ENCODE data around the gene SETX. TPM values are rescaled to one million over a fixed set of nuclear protein-coding genes. Genes with fewer than 3 reads are reported as not detected.

Gene SETX
- total RNA-seq, 1 donor from 2014 or later: 45.6 TPM

GRCh38 chr9:132333556-132333955 lies 21.2 kb downstream of the SETX start:
- no peak for TF ChIP-seq CTCF (IDR thresholded peaks at IDR 0.05; ENCODE audit: insufficient read depth, low read depth, low read length)
- no peak for TF ChIP-seq EZH2 (IDR thresholded peaks at IDR 0.05; ENCODE audit: insufficient read depth, low read length)
- H3K79me2 ChIP-seq (ENCODE audit: insufficient read depth, low read length): peaks cover 3% of the 10 kb centered on the region
- H3K27ac ChIP-seq (ENCODE audit: low read depth, low read length): no peak overlapping the region
- Mint-ChIP-seq H3K36me3 (ENCODE audit: low read depth, unreplicated experiment) (peaks cover 29% of the 10 kb centered on the region), H3K27me3 (ENCODE audit: low read depth, unreplicated experiment) (no peaks in the 10 kb centered on the region), H3K27ac (ENCODE audit: unreplicated experiment) (no peak overlapping the region), H3K9me3 (ENCODE audit: unreplicated experiment) (no peaks in the 10 kb centered on the region), H3K4me1 (ENCODE audit: low read depth, unreplicated experiment) (no peaks in the 10 kb centered on the region), H3K4me3 (ENCODE audit: unreplicated experiment) (no peak overlapping the region)
- FAIRE-seq (no peak), DNase-seq (ENCODE audit: low read depth) (no peak)
- peaks cover 18% of the 10 kb centered on the region for H4K20me1 ChIP-seq (ENCODE audit: insufficient read depth, low read length)
- H3K4me1 ChIP-seq (ENCODE audit: insufficient read depth, low read length): no peaks in the 10 kb centered on the region
- no peak overlapping the region for H2AFZ ChIP-seq (ENCODE audit: low read depth, low read length)
- no peak overlapping the region for H3K4me3 ChIP-seq (ENCODE audit: insufficient read depth, low read depth, low read length)
- H3K36me3 ChIP-seq (ENCODE audit: insufficient read depth, low read length): peaks cover 67% of the 10 kb centered on the region
- no peak overlapping the region for H3K4me2 ChIP-seq (ENCODE audit: low read length)
- no peaks in the 10 kb centered on the region for H3K9me3 ChIP-seq (ENCODE audit: insufficient read depth, low read depth, low read length)
- no peaks in the 10 kb centered on the region for H3K27me3 ChIP-seq (ENCODE audit: insufficient read depth, low read length)
- no peak overlapping the region for H3K9ac ChIP-seq (ENCODE audit: low read length)

DNA sequence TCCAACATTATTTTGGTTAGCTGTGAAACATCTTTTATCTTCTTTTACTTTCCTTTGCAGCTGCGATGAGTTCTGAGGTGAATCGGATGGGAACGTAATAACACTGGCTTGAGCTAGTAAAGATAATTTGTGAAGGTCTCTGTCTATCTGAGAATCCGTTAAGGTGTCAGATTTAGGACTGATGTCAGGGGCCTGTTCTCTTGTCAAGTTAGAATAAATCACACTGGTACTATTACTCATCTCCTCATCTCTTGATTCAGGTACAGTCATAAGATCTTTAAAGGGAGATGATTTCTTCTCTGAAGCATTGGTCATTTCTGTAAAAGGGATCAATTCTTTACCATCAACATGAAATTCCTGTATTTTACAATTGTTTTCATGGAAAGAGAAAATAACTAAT lies 26.2 kb downstream of the SETX start:
- no peak overlapping the region for H3K27ac Mint-ChIP-seq (ENCODE audit: unreplicated experiment)
- Histone ChIP-seq H3K36me3 (ENCODE audit: insufficient read depth, low read length) (peaks cover 77% of the 10 kb centered on the region), H2AFZ (ENCODE audit: low read depth, low read length) (no peak overlapping the region), H3K4me2 (ENCODE audit: low read length) (no peak overlapping the region), H3K27me3 (ENCODE audit: insufficient read depth, low read length) (no peaks in the 10 kb centered on the region), H3K79me2 (ENCODE audit: insufficient read depth, low read length) (peaks cover 42% of the 10 kb centered on the region), H3K4me1 (ENCODE audit: insufficient read depth, low read length) (no peaks in the 10 kb centered on the region), H4K20me1 (ENCODE audit: insufficient read depth, low read length) (peaks cover 56% of the 10 kb centered on the region), H3K4me3 (ENCODE audit: insufficient read depth, low read depth, low read length) (no peak overlapping the region), H3K9me3 (ENCODE audit: insufficient read depth, low read depth, low read length) (no peaks in the 10 kb centered on the region), H3K9ac (ENCODE audit: low read length) (no peak overlapping the region), H3K27ac (ENCODE audit: low read depth, low read length) (no peak overlapping the region)
- TF ChIP-seq CTCF (IDR thresholded peaks at IDR 0.05; ENCODE audit: insufficient read depth, low read depth, low read length) (no peak), EZH2 (IDR thresholded peaks at IDR 0.05; ENCODE audit: insufficient read depth, low read length) (no peak)
- H3K4me1 Mint-ChIP-seq (ENCODE audit: low read depth, unreplicated experiment): no peaks in the 10 kb centered on the region
- no peak for FAIRE-seq
- H3K36me3 Mint-ChIP-seq (ENCODE audit: low read depth, unreplicated experiment): peaks cover 31% of the 10 kb centered on the region
- no peak overlapping the region for H3K4me3 Mint-ChIP-seq (ENCODE audit: unreplicated experiment)
- no peak for DNase-seq (ENCODE audit: low read depth)
- H3K9me3 Mint-ChIP-seq (ENCODE audit: unreplicated experiment): no peaks in the 10 kb centered on the region
- no peaks in the 10 kb centered on the region for H3K27me3 Mint-ChIP-seq (ENCODE audit: low read depth, unreplicated experiment)

DNA sequence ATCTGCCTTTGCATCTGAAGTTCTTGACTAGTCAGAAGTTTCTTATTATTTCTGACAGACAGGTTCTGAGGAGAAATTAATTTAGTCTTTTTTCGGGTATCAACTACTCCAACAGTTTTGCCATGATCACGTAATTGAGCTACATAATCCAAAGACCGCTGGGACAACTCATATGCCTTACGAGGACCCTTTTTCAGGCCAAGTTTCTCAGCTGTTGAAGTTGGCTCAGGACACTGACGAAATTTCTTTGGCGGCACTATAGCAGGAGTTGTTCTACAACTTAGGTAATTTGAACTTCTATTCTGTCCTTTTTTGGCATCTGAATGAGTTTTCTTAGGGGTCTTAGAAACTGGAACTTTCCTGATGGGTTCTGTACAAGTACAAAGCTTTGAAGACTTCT lies 27.2 kb downstream of the SETX start:
- TF ChIP-seq EZH2 (IDR thresholded peaks at IDR 0.05; ENCODE audit: insufficient read depth, low read length): no peak
- TF ChIP-seq CTCF (IDR thresholded peaks at IDR 0.05; ENCODE audit: insufficient read depth, low read depth, low read length): no peak
- no peak overlapping the region for H3K27ac ChIP-seq (ENCODE audit: low read depth, low read length)
- peaks cover 72% of the 10 kb centered on the region for H3K36me3 ChIP-seq (ENCODE audit: insufficient read depth, low read length)
- H3K79me2 ChIP-seq (ENCODE audit: insufficient read depth, low read length): peaks cover 51% of the 10 kb centered on the region
- no peak overlapping the region for H3K9ac ChIP-seq (ENCODE audit: low read length)
- H2AFZ ChIP-seq (ENCODE audit: low read depth, low read length): no peak overlapping the region
- FAIRE-seq: no peak
- Mint-ChIP-seq H3K4me1 (ENCODE audit: low read depth, unreplicated experiment) (no peaks in the 10 kb centered on the region), H3K27ac (ENCODE audit: unreplicated experiment) (no peak overlapping the region), H3K4me3 (ENCODE audit: unreplicated experiment) (no peak overlapping the region), H3K9me3 (ENCODE audit: unreplicated experiment) (no peaks in the 10 kb centered on the region), H3K36me3 (ENCODE audit: low read depth, unreplicated experiment) (peaks cover 34% of the 10 kb centered on the region), H3K27me3 (ENCODE audit: low read depth, unreplicated experiment) (no peaks in the 10 kb centered on the region)
- H3K27me3 ChIP-seq (ENCODE audit: insufficient read depth, low read length): no peaks in the 10 kb centered on the region
- DNase-seq (ENCODE audit: low read depth): no peak
- peaks cover 59% of the 10 kb centered on the region for H4K20me1 ChIP-seq (ENCODE audit: insufficient read depth, low read length)
- H3K9me3 ChIP-seq (ENCODE audit: insufficient read depth, low read depth, low read length): no peaks in the 10 kb centered on the region
- no peak overlapping the region for H3K4me3 ChIP-seq (ENCODE audit: insufficient read depth, low read depth, low read length)
- no peaks in the 10 kb centered on the region for H3K4me1 ChIP-seq (ENCODE audit: insufficient read depth, low read length)
- no peak overlapping the region for H3K4me2 ChIP-seq (ENCODE audit: low read length)

Measured in astrocyte (in vitro differentiated cells and primary cell).